ENCODE data around the gene PAFAH1B1. TPM values are rescaled to one million over a fixed set of nuclear protein-coding genes. Genes with fewer than 3 reads are reported as not detected.

The PAFAH1B1 gene
- total and polyA plus RNA-seq, 11 donors = 32.6 to 154 (median 118) TPM

DNA sequence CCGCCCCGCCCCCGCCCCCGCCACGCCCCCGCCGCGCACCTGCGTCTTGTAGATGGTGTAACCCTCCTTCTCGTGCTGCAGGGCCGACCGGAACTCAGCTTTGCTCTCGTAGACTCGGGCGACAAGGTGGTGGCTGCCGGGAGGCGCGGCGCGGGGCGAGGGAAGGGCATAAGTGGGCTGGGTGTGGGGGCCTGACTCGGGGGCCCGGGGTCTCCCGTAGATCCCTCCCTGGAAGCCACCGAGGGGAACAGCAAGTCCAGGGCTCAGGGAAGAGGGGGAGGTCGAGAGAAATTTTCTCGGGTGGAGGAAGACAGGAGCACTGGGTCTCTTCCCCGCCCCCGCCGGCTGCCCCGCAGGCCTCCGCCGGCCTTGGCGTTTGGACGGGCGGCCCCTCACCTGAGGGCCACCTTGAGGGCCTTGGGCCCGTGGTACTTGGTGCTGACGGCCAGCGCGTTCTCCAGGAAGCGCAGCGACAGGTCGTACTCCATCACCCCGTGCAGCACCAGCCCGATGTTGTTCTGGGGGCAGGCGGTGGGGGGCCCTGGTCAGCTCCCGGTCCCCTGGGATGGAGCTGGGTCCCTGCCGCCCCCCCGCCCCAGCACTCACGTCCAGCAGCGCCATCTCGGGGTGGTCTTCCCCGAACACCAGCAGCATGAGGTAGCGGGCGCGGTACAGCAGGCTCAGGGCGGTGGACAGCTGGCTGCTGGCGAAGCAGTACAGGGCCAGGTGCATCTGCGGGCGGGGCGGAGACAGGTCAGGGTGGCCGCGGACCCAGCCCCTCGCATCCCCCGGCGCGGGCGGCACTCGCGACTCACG is 98.7 kb downstream of the PAFAH1B1 start:
- peaks cover 0 to 37% (median 17%) of the 10 kb centered on the region in 12 donors for H3K4me1 ChIP-seq
- 84 to 93% (median 91%) methylated on average over 55 to 71 of the region's 71 CpGs for WGBS, 4 donors
- no peak overlapping the region for H3K4me3 ChIP-seq
- H3K36me3 ChIP-seq = peaks cover 4 to 76% (median 70%) of the 10 kb centered on the region in 9 donors
- TF ChIP-seq, protein P1, sequence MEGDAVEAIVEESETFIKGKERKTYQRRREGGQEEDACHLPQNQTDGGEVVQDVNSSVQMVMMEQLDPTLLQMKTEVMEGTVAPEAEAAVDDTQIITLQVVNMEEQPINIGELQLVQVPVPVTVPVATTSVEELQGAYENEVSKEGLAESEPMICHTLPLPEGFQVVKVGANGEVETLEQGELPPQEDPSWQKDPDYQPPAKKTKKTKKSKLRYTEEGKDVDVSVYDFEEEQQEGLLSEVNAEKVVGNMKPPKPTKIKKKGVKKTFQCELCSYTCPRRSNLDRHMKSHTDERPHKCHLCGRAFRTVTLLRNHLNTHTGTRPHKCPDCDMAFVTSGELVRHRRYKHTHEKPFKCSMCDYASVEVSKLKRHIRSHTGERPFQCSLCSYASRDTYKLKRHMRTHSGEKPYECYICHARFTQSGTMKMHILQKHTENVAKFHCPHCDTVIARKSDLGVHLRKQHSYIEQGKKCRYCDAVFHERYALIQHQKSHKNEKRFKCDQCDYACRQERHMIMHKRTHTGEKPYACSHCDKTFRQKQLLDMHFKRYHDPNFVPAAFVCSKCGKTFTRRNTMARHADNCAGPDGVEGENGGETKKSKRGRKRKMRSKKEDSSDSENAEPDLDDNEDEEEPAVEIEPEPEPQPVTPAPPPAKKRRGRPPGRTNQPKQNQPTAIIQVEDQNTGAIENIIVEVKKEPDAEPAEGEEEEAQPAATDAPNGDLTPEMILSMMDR (IDR thresholded peaks at IDR 0.05) = no peak
- TF ChIP-seq POLR2A (IDR thresholded peaks at IDR 0.05) = no peak
- ATAC-seq (no peak), DNase-seq (peak in 2 of 5 donors; percentile 18 to 23)
- no peaks in the 10 kb centered on the region for H3K9me3 ChIP-seq
- intact Hi-C loops (cut with DNase I) = loop anchor here in 1 of 10 donors (10.0 kb wide), 1 partner anchor 177 kb away; the partner anchor contains the start of gene METTL16
- no peaks in the 10 kb centered on the region for H3K27me3 ChIP-seq
- no peak overlapping the region for H3K27ac ChIP-seq

DNA sequence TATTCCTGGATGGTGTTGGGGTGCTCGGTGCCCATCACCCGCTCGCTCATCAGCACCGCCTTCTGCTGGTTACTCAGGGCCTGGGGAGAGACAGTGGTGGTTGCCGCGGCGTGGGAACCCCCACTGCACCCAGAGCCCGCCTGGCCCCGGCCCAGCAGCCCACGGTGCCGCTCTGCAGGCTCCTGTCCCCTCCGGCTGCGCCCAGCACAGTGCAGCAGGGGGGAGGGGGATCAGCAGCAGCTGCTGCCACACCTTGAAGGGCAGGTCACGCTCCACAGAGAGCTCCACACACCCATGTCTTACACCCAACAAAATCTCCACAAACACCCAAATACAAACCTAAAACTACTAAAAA is 99.3 kb downstream of the PAFAH1B1 start:
- Histone ChIP-seq H3K27me3 (no peaks in the 10 kb centered on the region), H3K27ac (no peak overlapping the region), H3K9me3 (no peaks in the 10 kb centered on the region)

DNA sequence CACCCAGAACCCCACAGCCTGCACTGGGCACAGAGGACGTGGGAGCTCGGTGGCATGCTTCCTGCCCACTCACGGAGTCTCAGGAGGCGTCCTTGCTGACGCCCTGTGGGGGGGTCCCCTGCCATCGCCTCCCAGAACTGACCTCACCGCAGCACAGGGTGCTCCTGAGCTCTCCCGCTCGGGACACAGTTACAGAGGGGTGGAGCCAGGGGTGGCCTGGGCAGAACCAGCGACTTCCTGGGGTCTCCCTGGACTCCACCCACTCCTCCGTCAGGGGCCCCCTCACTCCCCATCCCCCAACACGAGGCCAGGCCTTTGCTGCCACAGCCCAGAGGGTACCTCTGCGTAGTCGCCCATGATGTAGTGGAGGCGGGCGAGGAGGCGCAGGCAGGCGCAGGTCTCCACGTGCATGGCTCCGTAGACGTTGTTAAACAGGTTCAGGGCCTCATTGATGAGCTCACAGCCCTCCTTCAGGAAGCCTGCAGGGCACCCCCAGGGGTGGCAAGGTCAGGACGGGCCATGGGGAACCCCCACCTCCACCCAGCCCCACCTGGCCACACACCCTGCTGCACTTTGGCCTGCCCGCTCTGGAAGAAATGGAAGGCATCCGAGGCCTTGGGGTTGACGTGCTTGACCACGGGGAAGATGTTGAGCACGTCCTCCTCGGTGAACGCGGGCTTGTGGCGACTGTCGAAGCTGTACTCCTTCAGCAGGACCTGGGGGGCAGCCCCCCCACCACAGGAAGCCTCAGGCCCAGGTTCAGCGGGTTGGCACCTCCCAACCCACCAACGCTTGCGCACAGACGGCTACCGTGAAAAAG is 100.3 kb downstream of the PAFAH1B1 start:
- peak in 3 of 5 donors; percentile 17 to 26 (median 21) for DNase-seq
- H3K36me3 ChIP-seq = peaks cover 4 to 92% (median 86%) of the 10 kb centered on the region in 9 donors
- intact Hi-C loops (cut with DNase I) = loop anchor here in 1 of 10 donors (10.0 kb wide), 1 partner anchor 179 kb away; the partner anchor contains the start of gene METTL16
- H3K4me3 ChIP-seq = no peak overlapping the region
- no peak for TF ChIP-seq POLR2A (IDR thresholded peaks at IDR 0.05)
- TF ChIP-seq, protein P1 (IDR thresholded peaks at IDR 0.05) = no peak
- no peak for ATAC-seq
- H3K4me1 ChIP-seq = peaks cover 0 to 21% (median 8%) of the 10 kb centered on the region in 12 donors
- no peak overlapping the region for H3K27ac ChIP-seq
- 89 to 91% (median 90%) methylated on average over 20 to 37 of the region's 37 CpGs for WGBS, 4 donors
- H3K9me3 ChIP-seq = no peaks in the 10 kb centered on the region
- no peaks in the 10 kb centered on the region for H3K27me3 ChIP-seq

More for the DNA sequence above, 99.3 kb downstream of the PAFAH1B1 start:
- H3K36me3 ChIP-seq = peaks cover 4 to 82% (median 75%) of the 10 kb centered on the region in 9 donors
- WGBS, 4 donors = 91 to 97% (median 93%) methylated on average over 5 to 14 of the region's 14 CpGs
- no peak overlapping the region for H3K4me3 ChIP-seq
- intact Hi-C loops (cut with DNase I) = loop anchor here in 1 of 10 donors (10.0 kb wide), 1 partner anchor 178 kb away; the partner anchor contains the start of gene METTL16
- ATAC-seq = no peak
- DNase-seq = peak in 3 of 5 donors; percentile 17 to 29 (median 21)
- TF ChIP-seq POLR2A (IDR thresholded peaks at IDR 0.05) = no peak
- TF ChIP-seq, protein P1 (IDR thresholded peaks at IDR 0.05) = no peak
- H3K4me1 ChIP-seq = peaks cover 0 to 31% (median 14%) of the 10 kb centered on the region in 12 donors

All from heart left ventricle (tissue), 16 donors.